Left ventricle myocardium inferior (tissue), 1 donor: ENCODE data around the gene ZNF92. TPM values are rescaled to one million over a fixed set of nuclear protein-coding genes. Genes with fewer than 3 reads are reported as not detected.
A peak's percentile ranks its signal among the peaks of the same experiment; 100 is the strongest.
"Not testable (repeated sequence)": the region's sequence is repeated elsewhere in the genome, so short reads cannot be mapped to it uniquely, and the experiment has no call there.

Experiments
- DNase-seq: peaks from one replicate; pipeline ENCODE4 v3.0.0-alpha.2; 2020
- H3K27ac ChIP-seq: fragments of 200-600 bp; replicated peaks from 2 replicates; pipeline ENCODE4 v1.8.0; 2021
- H3K27me3 ChIP-seq: fragments of 200-600 bp; 2 replicates; pipeline ENCODE4 v1.8.0; 2021; ENCODE audit warnings: low read depth
- H3K36me3 ChIP-seq: fragments of 200-600 bp; 2 replicates; pipeline ENCODE4 v1.8.0; 2021
- H3K4me1 ChIP-seq: fragments of 200-600 bp; 2 replicates; pipeline ENCODE4 v1.8.0; 2021
- H3K4me3 ChIP-seq: fragments of 200-600 bp; 2 replicates; pipeline ENCODE4 v1.8.0; 2021; ENCODE audit warnings: mild to moderate bottlenecking, moderate library complexity
- H3K9me3 ChIP-seq: fragments of 200-600 bp; replicated peaks from 2 replicates; pipeline ENCODE4 v1.8.0; 2021
- CTCF ChIP-seq: fragments of 200-600 bp; IDR thresholded peaks from 2 replicates; pipeline ENCODE4 v1.8.0; 2021; ENCODE audit warnings: antibody characterized with exemption, mild to moderate bottlenecking, borderline replicate concordance
- intact Hi-C: fragments of 100-400 bp; cut with micrococcal nuclease; formaldehyde crosslinking; loops from one replicate; pipeline ENCODE4 v1.11.0; 2022
- long read RNA-seq: library from polyadenylated mRNA; unstranded; transcript quantifications from one replicate; pipeline ENCODE4 v2.0.0, GENCODE V29; 2021
- total RNA-seq: library from RNA; stranded (reverse); fragmentation: NEBNext Ultra II Directional; extraction: Animal tissue kit (Norgen Biotek cat#: 25700); gene quantifications from one replicate; pipeline ENCODE4 v1.2.1, GENCODE V29; 2021
- donor health status: DM: no; HTN: yes; CAD: no; lungs with severe emphysema.

The ZNF92 gene
- 2.7 TPM for total RNA-seq
- long read RNA-seq, transcript ZNF92-201 (4 exons, 3,210 nt): major isoform, 10 of 10 reads
- long read RNA-seq, partial matches to known transcripts: 0 of 10 reads
- long read RNA-seq, other reads (novel, unspliced or antisense): 0 of 10 reads

- no peak for TF ChIP-seq CTCF
- Histone ChIP-seq H3K27me3 (no peaks in the 10 kb centered on the region), H3K4me1 (peaks cover 19% of the 10 kb centered on the region), H3K4me3 (peak within 1 kb of the TSS; percentile 86), H3K9me3 (no peaks in the 10 kb centered on the region), H3K27ac (peak within 1 kb of the TSS; percentile 86), H3K36me3 (no peaks in the 10 kb centered on the region)
- intact Hi-C loops: no loop called here
- DNase-seq: peak; percentile 97
Observed at GRCh38 chr7:65373608-65374351, at the start of gene ZNF92. ZNF92 (plus strand) TSS chr7:65373855; CDS start chr7:65373998, 143 bp downstream.

GRCh38 chr7:65325793-65326432 is 47.7 kb upstream of the ZNF92 start:
- Histone ChIP-seq H3K36me3 (no peaks in the 10 kb centered on the region), H3K4me1 (no peaks in the 10 kb centered on the region), H3K27me3 (no peaks in the 10 kb centered on the region), H3K4me3 (no peak overlapping the region), H3K27ac (no peak overlapping the region), H3K9me3 (no peaks in the 10 kb centered on the region)
- DNase-seq: no peak
- TF ChIP-seq CTCF: no peak
- intact Hi-C loops: no loop called here

GRCh38 chr7:65338346-65338745 is 35.3 kb upstream of the ZNF92 start:
- Histone ChIP-seq H3K4me3 (no peak overlapping the region), H3K27me3 (no peaks in the 10 kb centered on the region), H3K9me3 (peaks cover 6% of the 10 kb centered on the region), H3K27ac (no peak overlapping the region), H3K36me3 (no peaks in the 10 kb centered on the region), H3K4me1 (no peaks in the 10 kb centered on the region)
- DNase-seq: no peak
- intact Hi-C loops: no loop called here
- TF ChIP-seq CTCF: no peak

- no peak for DNase-seq
- intact Hi-C loops: no loop called here
- no peaks in the 10 kb centered on the region for H3K27me3 ChIP-seq
- H3K27ac ChIP-seq: no peak overlapping the region
- no peak overlapping the region for H3K4me3 ChIP-seq
- TF ChIP-seq CTCF: no peak
- H3K4me1 ChIP-seq: no peaks in the 10 kb centered on the region
- H3K9me3 ChIP-seq: peaks cover 6% of the 10 kb centered on the region
- H3K36me3 ChIP-seq: no peaks in the 10 kb centered on the region
Observed at GRCh38 chr7:65339257-65339656, 34.4 kb upstream of the ZNF92 start.

GRCh38 chr7:65342723-65343629 is 30.7 kb upstream of the ZNF92 start:
- no peak overlapping the region for H3K4me3 ChIP-seq
- no peaks in the 10 kb centered on the region for H3K27me3 ChIP-seq
- DNase-seq: no peak
- intact Hi-C loops: no loop called here
- no peak overlapping the region for H3K27ac ChIP-seq
- H3K4me1 ChIP-seq: no peaks in the 10 kb centered on the region
- peaks cover 23% of the 10 kb centered on the region for H3K9me3 ChIP-seq
- no peaks in the 10 kb centered on the region for H3K36me3 ChIP-seq
- TF ChIP-seq CTCF: no peak

GRCh38 chr7:65344541-65344940 is 29.1 kb upstream of the ZNF92 start:
- H3K36me3 ChIP-seq, DNase-seq, H3K27me3 ChIP-seq, intact Hi-C loops, H3K4me1 ChIP-seq, H3K4me3 ChIP-seq, H3K27ac ChIP-seq: not testable (repeated sequence)
- H3K9me3 ChIP-seq: peaks cover 23% of the 10 kb centered on the region
